Measurements from ENCODE around the gene ZDHHC1.

ZDHHC1 gene

GRCh38 chr16:67451704-67452435 is 35.6 kb upstream of the ZDHHC1 start:
- H3K4me1 ChIP-seq (ENCODE audit: insufficient read depth, low read length, poor library complexity, severe bottlenecking) = no peaks in the 10 kb centered on the region
- no peak for TF ChIP-seq EZH2phosphoT487 (IDR thresholded peaks at IDR 0.05; ENCODE audit: borderline replicate concordance)
- no peaks in the 10 kb centered on the region for H3K79me2 ChIP-seq (ENCODE audit: insufficient read depth, low read length)
- no peaks in the 10 kb centered on the region for H4K20me1 ChIP-seq (ENCODE audit: insufficient read depth, low read length, poor library complexity, severe bottlenecking)
- H3F3A ChIP-seq (ENCODE audit: low read depth) = no peaks in the 10 kb centered on the region
- H3K36me3 ChIP-seq (ENCODE audit: insufficient read depth, low read length) = peaks cover 7% of the 10 kb centered on the region; the same call in 1 of the 2 replicates
- H3K27me3 ChIP-seq (ENCODE audit: insufficient read depth, low read length, poor library complexity, severe bottlenecking) = no peaks in the 10 kb centered on the region
- no peak overlapping the region for H3K4me3 ChIP-seq (ENCODE audit: low read length, poor library complexity, severe bottlenecking)
- no peaks in the 10 kb centered on the region for H3K9me3 ChIP-seq (ENCODE audit: insufficient read depth, low read depth, low read length)
- H3K4me2 ChIP-seq (ENCODE audit: low read depth, low read length, poor library complexity, severe bottlenecking) = no peak overlapping the region
- no peak overlapping the region for H3K9ac ChIP-seq (ENCODE audit: low read depth, low read length, poor library complexity, severe bottlenecking)
- H3K9me2 ChIP-seq (replicated peaks; ENCODE audit: low read depth, low read length) = no peaks in the 10 kb centered on the region
- H2AFZ ChIP-seq (ENCODE audit: low read length) = no peak overlapping the region

- Histone ChIP-seq H3K9me3 (ENCODE audit: insufficient read depth, low read depth, low read length) (no peaks in the 10 kb centered on the region), H3K79me2 (ENCODE audit: insufficient read depth, low read length) (no peaks in the 10 kb centered on the region), H2AFZ (ENCODE audit: low read length) (no peak overlapping the region), H3K9me2 (replicated peaks; ENCODE audit: low read depth, low read length) (no peaks in the 10 kb centered on the region), H3K4me1 (ENCODE audit: insufficient read depth, low read length, poor library complexity, severe bottlenecking) (no peaks in the 10 kb centered on the region), H4K20me1 (ENCODE audit: insufficient read depth, low read length, poor library complexity, severe bottlenecking) (no peaks in the 10 kb centered on the region), H3K4me3 (ENCODE audit: low read length, poor library complexity, severe bottlenecking) (no peak overlapping the region), H3F3A (ENCODE audit: low read depth) (no peaks in the 10 kb centered on the region), H3K9ac (ENCODE audit: low read depth, low read length, poor library complexity, severe bottlenecking) (no peak overlapping the region), H3K27me3 (ENCODE audit: insufficient read depth, low read length, poor library complexity, severe bottlenecking) (no peaks in the 10 kb centered on the region), H3K36me3 (ENCODE audit: insufficient read depth, low read length) (peaks cover 7% of the 10 kb centered on the region; the same call in 1 of the 2 replicates), H3K4me2 (ENCODE audit: low read depth, low read length, poor library complexity, severe bottlenecking) (no peak overlapping the region)
- TF ChIP-seq EZH2phosphoT487 (IDR thresholded peaks at IDR 0.05; ENCODE audit: borderline replicate concordance) (no peak), CTCF (conservative IDR thresholded peaks at IDR 0.05; ENCODE audit: low read length) (no peak)
Measured at GRCh38 chr16:67451061-67451703, 34.9 kb upstream of the ZDHHC1 start.

GRCh38 chr16:67449739-67450138 is 33.5 kb upstream of the ZDHHC1 start:
- Histone ChIP-seq H3K4me3 (ENCODE audit: low read length, poor library complexity, severe bottlenecking) (no peak overlapping the region), H3K27me3 (ENCODE audit: insufficient read depth, low read length, poor library complexity, severe bottlenecking) (no peaks in the 10 kb centered on the region), H3K4me2 (ENCODE audit: low read depth, low read length, poor library complexity, severe bottlenecking) (no peak overlapping the region), H2AFZ (ENCODE audit: low read length) (no peak overlapping the region), H4K20me1 (ENCODE audit: insufficient read depth, low read length, poor library complexity, severe bottlenecking) (no peaks in the 10 kb centered on the region), H3F3A (ENCODE audit: low read depth) (no peaks in the 10 kb centered on the region), H3K4me1 (ENCODE audit: insufficient read depth, low read length, poor library complexity, severe bottlenecking) (no peaks in the 10 kb centered on the region), H3K9ac (ENCODE audit: low read depth, low read length, poor library complexity, severe bottlenecking) (no peak overlapping the region), H3K9me2 (replicated peaks; ENCODE audit: low read depth, low read length) (no peaks in the 10 kb centered on the region), H3K79me2 (ENCODE audit: insufficient read depth, low read length) (no peaks in the 10 kb centered on the region), H3K9me3 (ENCODE audit: insufficient read depth, low read depth, low read length) (no peaks in the 10 kb centered on the region), H3K36me3 (ENCODE audit: insufficient read depth, low read length) (peaks cover 7% of the 10 kb centered on the region; the same call in 1 of the 2 replicates)
- TF ChIP-seq CTCF (conservative IDR thresholded peaks at IDR 0.05; ENCODE audit: low read length) = no peak
- no peak for TF ChIP-seq EZH2phosphoT487 (IDR thresholded peaks at IDR 0.05; ENCODE audit: borderline replicate concordance)

Data from Loucy (cell line).